MCF 10A (cell line): ENCODE data around the gene PHLPP1. TPM values are rescaled to one million over a fixed set of nuclear protein-coding genes. Genes with fewer than 3 reads are reported as not detected.

Source experiments
- BruUV-seq: library from RNA; stranded (reverse); fragments of 400-500 nt; replicated peaks from 2 replicates; lab custom pipeline; 2021; lab: Mats Ljungman, UMichigan
- CTCF ChIA-PET: fragments of 300-600 bp; sonication (Branson Sonifier 250); formaldehyde crosslinking; extraction: SDS; loops from one replicate; lab custom pipeline; 2021; ENCODE audit warnings: antibody characterized with exemption, inconsistent platforms; lab: Yijun Ruan, JAX
- POLR2A ChIA-PET: fragments of 300-600, 350-650 bp; sonication (Branson Sonifier 250); formaldehyde crosslinking; extraction: SDS; loops from one replicate; lab custom pipeline; 2020; ENCODE audit warnings: antibody characterized with exemption, inconsistent platforms; lab: Yijun Ruan, JAX
- DNase-seq: peaks from one replicate; pipeline ENCODE4 v3.0.0-alpha.2; 2018; ENCODE audit not compliant: unreplicated experiment
- H3K27ac Mint-ChIP-seq: one replicate; pipeline ENCODE4 v1.8.0; 2022; ENCODE audit warnings: mild to moderate bottlenecking, low read depth, mixed read lengths; ENCODE audit not compliant: unreplicated experiment
- H3K27me3 Mint-ChIP-seq: one replicate; pipeline ENCODE4 v1.8.0; 2022; ENCODE audit warnings: mixed read lengths; ENCODE audit not compliant: insufficient read depth, unreplicated experiment
- H3K36me3 Mint-ChIP-seq: one replicate; pipeline ENCODE4 v1.8.0; 2022; ENCODE audit warnings: mild to moderate bottlenecking, moderate library complexity, mixed read lengths; ENCODE audit not compliant: insufficient read depth, unreplicated experiment
- H3K4me1 Mint-ChIP-seq: one replicate; pipeline ENCODE4 v1.8.0; 2022; ENCODE audit warnings: mixed read lengths; ENCODE audit not compliant: insufficient read depth, unreplicated experiment
- H3K4me3 Mint-ChIP-seq: one replicate; pipeline ENCODE4 v1.8.0; 2022; ENCODE audit warnings: mild to moderate bottlenecking, moderate library complexity, mixed read lengths; ENCODE audit not compliant: unreplicated experiment
- H3K9me3 Mint-ChIP-seq: one replicate; pipeline ENCODE4 v1.8.0; 2022; ENCODE audit warnings: mixed read lengths; ENCODE audit not compliant: unreplicated experiment
- intact Hi-C: fragments of 100-400 bp; cut with micrococcal nuclease; formaldehyde crosslinking; loops from 2 replicates; pipeline ENCODE4 v1.14.1; 2022
- total RNA-seq: library from RNA; stranded (reverse); gene quantifications from 2 replicates; pipeline ENCODE4 v1.2.3, GENCODE V29; 2022
- TF ChIP-seq, protein P1 (sequence below): fragments of 200-600 bp; IDR thresholded peaks from one replicate; pipeline ENCODE4 v1.8.0; 2022; ENCODE audit warnings: antibody characterized with exemption, mild to moderate bottlenecking; ENCODE audit not compliant: unreplicated experiment

The PHLPP1 gene
- total RNA-seq, 1 experiment from 2014 or later: 13.1 TPM

DNA sequence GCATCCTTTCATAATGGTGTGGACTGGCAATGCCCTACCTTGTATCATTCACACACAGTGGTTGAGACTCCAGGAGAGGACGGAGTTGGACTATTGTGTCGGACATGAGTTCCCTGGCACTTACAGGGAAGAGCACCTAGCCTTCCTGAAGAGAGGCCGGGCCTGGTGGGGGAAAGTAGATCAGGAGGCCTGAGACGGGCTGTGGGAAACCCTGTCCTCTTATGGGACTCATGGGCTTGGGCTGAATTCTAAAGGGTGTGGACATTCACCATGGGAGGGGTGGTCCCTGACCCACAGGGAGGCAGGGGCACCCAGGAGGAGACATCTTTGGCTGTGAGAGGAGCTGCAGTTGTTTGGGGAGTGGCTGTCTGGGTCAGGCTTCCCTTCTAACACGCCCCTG lies 286.5 kb downstream of the PHLPP1 start:
- no peaks in the 10 kb centered on the region for H3K36me3 Mint-ChIP-seq
- H3K27me3 Mint-ChIP-seq: peaks cover 21% of the 10 kb centered on the region
- TF ChIP-seq, protein P1, sequence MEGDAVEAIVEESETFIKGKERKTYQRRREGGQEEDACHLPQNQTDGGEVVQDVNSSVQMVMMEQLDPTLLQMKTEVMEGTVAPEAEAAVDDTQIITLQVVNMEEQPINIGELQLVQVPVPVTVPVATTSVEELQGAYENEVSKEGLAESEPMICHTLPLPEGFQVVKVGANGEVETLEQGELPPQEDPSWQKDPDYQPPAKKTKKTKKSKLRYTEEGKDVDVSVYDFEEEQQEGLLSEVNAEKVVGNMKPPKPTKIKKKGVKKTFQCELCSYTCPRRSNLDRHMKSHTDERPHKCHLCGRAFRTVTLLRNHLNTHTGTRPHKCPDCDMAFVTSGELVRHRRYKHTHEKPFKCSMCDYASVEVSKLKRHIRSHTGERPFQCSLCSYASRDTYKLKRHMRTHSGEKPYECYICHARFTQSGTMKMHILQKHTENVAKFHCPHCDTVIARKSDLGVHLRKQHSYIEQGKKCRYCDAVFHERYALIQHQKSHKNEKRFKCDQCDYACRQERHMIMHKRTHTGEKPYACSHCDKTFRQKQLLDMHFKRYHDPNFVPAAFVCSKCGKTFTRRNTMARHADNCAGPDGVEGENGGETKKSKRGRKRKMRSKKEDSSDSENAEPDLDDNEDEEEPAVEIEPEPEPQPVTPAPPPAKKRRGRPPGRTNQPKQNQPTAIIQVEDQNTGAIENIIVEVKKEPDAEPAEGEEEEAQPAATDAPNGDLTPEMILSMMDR: no peak
- H3K4me1 Mint-ChIP-seq: peaks cover 14% of the 10 kb centered on the region
- ChIA-PET POLR2A (no interaction called here), CTCF (no interaction called here)
- no peak overlapping the region for H3K27ac Mint-ChIP-seq
- no peaks in the 10 kb centered on the region for H3K9me3 Mint-ChIP-seq
- no peak for DNase-seq
- intact Hi-C loops: no loop called here
- no TSS peak for BruUV-seq
- no peak overlapping the region for H3K4me3 Mint-ChIP-seq

- CTCF ChIA-PET: no interaction called here
- intact Hi-C loops: no loop called here
- no peaks in the 10 kb centered on the region for H3K36me3 Mint-ChIP-seq
- H3K27me3 Mint-ChIP-seq: peaks cover 20% of the 10 kb centered on the region
- H3K27ac Mint-ChIP-seq: no peak overlapping the region
- BruUV-seq: no TSS peak
- TF ChIP-seq, protein P1: no peak
- no peak for DNase-seq
- no peak overlapping the region for H3K4me3 Mint-ChIP-seq
- H3K9me3 Mint-ChIP-seq: no peaks in the 10 kb centered on the region
- POLR2A ChIA-PET: no interaction called here
- peaks cover 14% of the 10 kb centered on the region for H3K4me1 Mint-ChIP-seq
Observed at GRCh38 chr18:63002305-63002704, 287.0 kb downstream of the PHLPP1 start.

DNA sequence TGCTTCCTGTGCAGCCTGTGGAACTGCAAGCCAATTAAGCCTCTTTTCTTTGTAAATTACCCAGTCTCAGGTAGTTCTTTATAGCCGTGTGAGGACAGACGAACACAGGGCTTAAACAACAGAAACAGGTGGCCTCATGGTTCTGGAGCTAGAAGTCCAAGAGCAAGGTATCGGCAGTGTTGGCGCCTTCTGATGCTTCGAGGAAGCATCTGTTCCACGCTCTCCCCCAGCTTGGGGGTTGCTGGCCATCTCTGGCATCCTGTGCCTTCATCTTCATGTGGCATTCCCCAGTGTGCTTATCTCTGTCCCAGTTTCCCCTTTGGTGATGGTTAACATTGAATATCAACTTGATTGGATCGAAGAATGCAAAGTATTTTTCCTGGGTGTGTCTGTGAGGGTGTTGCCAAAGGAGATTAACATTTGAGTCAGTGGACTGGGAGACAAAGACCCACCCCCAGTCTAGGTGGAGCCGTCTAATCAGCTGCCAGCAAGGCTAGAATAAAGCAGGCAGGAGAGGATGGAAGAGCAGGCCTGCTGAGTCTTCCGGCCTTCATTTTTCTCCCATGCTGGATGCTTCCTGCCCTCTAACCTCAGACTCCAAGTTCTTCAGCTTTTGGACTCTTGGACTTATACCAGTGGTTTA lies 287.6 kb downstream of the PHLPP1 start:
- no peaks in the 10 kb centered on the region for H3K9me3 Mint-ChIP-seq
- TF ChIP-seq, protein P1: no peak
- H3K27ac Mint-ChIP-seq: no peak overlapping the region
- H3K4me3 Mint-ChIP-seq: no peak overlapping the region
- peaks cover 14% of the 10 kb centered on the region for H3K27me3 Mint-ChIP-seq
- H3K36me3 Mint-ChIP-seq: no peaks in the 10 kb centered on the region
- peaks cover 14% of the 10 kb centered on the region for H3K4me1 Mint-ChIP-seq
- ChIA-PET CTCF (interaction anchor here (0.5 to 0.6 kb wide), 2 partner anchors 74 to 436 kb away, joined by 3 to 9 read pairs; no protein-coding TSS in a partner anchor), POLR2A (no interaction called here)
- BruUV-seq: no TSS peak
- intact Hi-C loops: no loop called here
- DNase-seq: no peak

- TF ChIP-seq, protein P1: no peak
- H3K4me3 Mint-ChIP-seq: no peak overlapping the region
- DNase-seq: no peak
- no TSS peak for BruUV-seq
- H3K27ac Mint-ChIP-seq: no peak overlapping the region
- CTCF ChIA-PET: interaction anchor here (0.6 to 1.6 kb wide), 5 partner anchors 11 to 366 kb away, joined by 3 to 6 read pairs (median 3); no protein-coding TSS in a partner anchor
- peaks cover 14% of the 10 kb centered on the region for H3K4me1 Mint-ChIP-seq
- H3K27me3 Mint-ChIP-seq: peaks cover 4% of the 10 kb centered on the region
- intact Hi-C loops: no loop called here
- POLR2A ChIA-PET: no interaction called here
- no peaks in the 10 kb centered on the region for H3K36me3 Mint-ChIP-seq
- no peaks in the 10 kb centered on the region for H3K9me3 Mint-ChIP-seq
Observed at GRCh38 chr18:63003899-63004298, 288.6 kb downstream of the PHLPP1 start.
